Measurements from ENCODE around the gene B4GALT4. TPM values are rescaled to one million over a fixed set of nuclear protein-coding genes. Genes with fewer than 3 reads are reported as not detected.

B4GALT4 gene
- total and polyA plus RNA-seq, 2 of the 4 experiments (the other 2 are of a cell fraction): 27.0 to 30.3 TPM

- peak overlapping the region; percentile 86 for H3K23ac ChIP-seq (ENCODE audit: low read depth, low read length)
- ATAC-seq (ENCODE audit: low read depth) (peak; percentile 9), DNase-seq (no peak)
- peak overlapping the region; percentile 87 to 98 for H4K8ac ChIP-seq (ENCODE audit: low read depth in 2 of 2, low read length in 2 of 2)
- peak overlapping the region; percentile 87 for H2AK5ac ChIP-seq (ENCODE audit: low read depth, low read length)
- H3K4me2 ChIP-seq (ENCODE audit: low read depth, low read length): peak overlapping the region; percentile 67; the same call in 1 of the 2 replicates
- no TSS peak for BruUV-seq (replicated peaks)
- TF ChIP-seq MAZ (IDR thresholded peaks at IDR 0.05; ENCODE audit: borderline replicate concordance, low read depth, low read length): no peak
- TF ChIP-seq SMC3 (IDR thresholded peaks at IDR 0.05; ENCODE audit: low read depth, low read length): no peak
- no peak for TF ChIP-seq MAFK (IDR thresholded peaks at IDR 0.05; ENCODE audit: low read depth, low read length)
- TF ChIP-seq POLR2A (IDR thresholded peaks at IDR 0.05; ENCODE audit: low read depth, low read length): no peak
- no peak for TF ChIP-seq CHD1 (IDR thresholded peaks at IDR 0.05; ENCODE audit: low read depth, low read length)
- TF ChIP-seq NFE2L2 (IDR thresholded peaks at IDR 0.05; ENCODE audit: low read depth, low read length): no peak
- no peak for TF ChIP-seq ELK1 (IDR thresholded peaks at IDR 0.05; ENCODE audit: borderline replicate concordance, low read depth, low read length)
- TF ChIP-seq CTCF (conservative IDR thresholded peaks at IDR 0.05; ENCODE audit: low read depth, low read length): no peak
- TF ChIP-seq RAD21 (IDR thresholded peaks at IDR 0.05; ENCODE audit: low read length): no peak
- TF ChIP-seq MXI1 (IDR thresholded peaks at IDR 0.05; ENCODE audit: borderline replicate concordance, low read depth, low read length): no peak
- no peak for TF ChIP-seq CEBPB (IDR thresholded peaks at IDR 0.05; ENCODE audit: low read depth, low read length)
- H2BK20ac ChIP-seq (ENCODE audit: low read depth, low read length): peak overlapping the region; percentile 93
- H4K20me1 ChIP-seq (ENCODE audit: insufficient read depth, low read length): no peaks in the 10 kb centered on the region
- H3K27me3 ChIP-seq (ENCODE audit: control insufficient read depth, insufficient read depth, low read length): no peaks in the 10 kb centered on the region
- peak overlapping the region; percentile 97 for H3K56ac ChIP-seq (ENCODE audit: extremely low read depth, insufficient read depth, low read length)
- H2BK120ac ChIP-seq (ENCODE audit: low read depth, low read length): peak overlapping the region; percentile 93
- peak overlapping the region; percentile 88 for H3K18ac ChIP-seq (ENCODE audit: low read depth, low read length)
- H3K4me3 ChIP-seq (ENCODE audit: insufficient read depth, low read depth, low read length): no peak overlapping the region
- ChIA-PET CTCF (no interaction called here), POLR2A (ENCODE audit: unreplicated experiment) (interaction anchor here (0.6 kb wide), 1 partner anchor 11 kb away, joined by 3 read pairs; no protein-coding TSS in a partner anchor)
- in situ Hi-C loops (cut with MboI; ENCODE audit: low sequenced_read_pairs) (no loop called here), intact Hi-C loops (cut with micrococcal nuclease) (no loop called here), dilution Hi-C loops (cut with HindIII; ENCODE audit: low sequenced_read_pairs, unreplicated experiment) (no loop called here)
- H2BK5ac ChIP-seq (ENCODE audit: low read depth, low read length, poor library complexity, severe bottlenecking): peak overlapping the region; percentile 100
- peak overlapping the region; percentile 80 for H2AFZ ChIP-seq (replicated peaks; ENCODE audit: low read length, poor library complexity)
- H2AK9ac ChIP-seq (replicated peaks; ENCODE audit: low read depth, low read length, poor library complexity): peak overlapping the region; percentile 60
- peak overlapping the region; percentile 90 for H3K27ac ChIP-seq (ENCODE audit: insufficient read depth, low read length)
- peaks cover 8% of the 10 kb centered on the region for H3K9me1 ChIP-seq (ENCODE audit: insufficient read depth, low read length)
- H4K91ac ChIP-seq (ENCODE audit: insufficient read depth, low read depth, low read length): peak overlapping the region; percentile 99
- peaks cover 0 to 3% of the 10 kb centered on the region in 2 experiments; a peak in 1 of 4 replicates for H3K79me1 ChIP-seq (ENCODE audit: low read depth in 1 of 2, low read length in 2 of 2)
- H2BK15ac ChIP-seq (ENCODE audit: low read depth, low read length): peak overlapping the region; percentile 99
- WGBS, 2 experiments (ENCODE audit: extremely low coverage in 2 of 2, insufficient read length in 1 of 2): no CpG with 5 or more reads among the region's 1 CpG
- no peaks in the 10 kb centered on the region for H3K36me3 ChIP-seq (ENCODE audit: control insufficient read depth, insufficient read depth, low read length)
- peak overlapping the region; percentile 90 for H3K4ac ChIP-seq (ENCODE audit: low read depth, low read length)
- peak overlapping the region; percentile 76 for H4K5ac ChIP-seq (ENCODE audit: low read depth, low read length)
- H3K4me1 ChIP-seq (ENCODE audit: control insufficient read depth, insufficient read depth, low read length): peaks cover 12% of the 10 kb centered on the region
- H3K14ac ChIP-seq (replicated peaks; ENCODE audit: low read depth, low read length): peak overlapping the region; percentile 93
- no peaks in the 10 kb centered on the region for H3K9me3 ChIP-seq (ENCODE audit: control insufficient read depth, insufficient read depth, low read length)
- H3K9ac ChIP-seq (ENCODE audit: low read depth, low read length): peak overlapping the region; percentile 91
Observed at GRCh38 chr3:119195151-119195476, 45.6 kb downstream of the B4GALT4 start.
